Stimulated activated naive CD8-positive, alpha-beta T cell treated with anti-CD3 and anti-CD28 coated beads, Interleukin-15, Interleukin-2, amounts not matched to agents 100 U/mL and 50 U/mL, for 24 hours (primary cell): ENCODE data around the gene VSIR.

ENCODE experiments used
- ATAC-seq: fragments of 150-1000 bp; cut with Tn5 transposase; one replicate; pipeline ENCODE4 v1.10.0; 2021
- DNase-seq: peaks from one replicate; pipeline ENCODE4 v3.0.0; 2021

Gene VSIR

DNA sequence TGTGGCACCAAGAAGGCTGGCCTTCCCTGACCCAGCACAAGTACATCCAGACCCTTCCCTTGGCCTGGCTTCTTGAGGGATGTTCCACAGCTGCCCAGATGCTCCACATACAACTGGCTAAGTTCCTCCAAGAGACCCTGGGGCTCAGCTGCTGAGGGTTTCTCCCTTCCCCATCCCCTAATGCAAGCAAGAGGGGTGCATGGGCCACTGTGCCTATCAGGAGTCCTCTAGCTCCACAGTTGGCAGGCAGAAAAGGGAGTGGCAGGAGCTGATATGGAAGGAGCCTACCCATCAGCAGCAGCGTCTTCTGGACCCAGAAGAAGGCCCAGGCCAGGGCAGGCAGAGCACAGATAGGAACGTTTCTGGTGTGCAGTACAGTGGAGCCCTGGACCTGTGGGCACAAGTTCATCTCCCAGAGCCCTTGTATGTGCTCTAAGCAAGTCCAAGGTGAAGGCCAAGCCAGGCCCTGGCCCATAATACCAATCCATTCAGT lies 26.2 kb downstream of the VSIR start:
- no peak for DNase-seq
- ATAC-seq: no peak

DNA sequence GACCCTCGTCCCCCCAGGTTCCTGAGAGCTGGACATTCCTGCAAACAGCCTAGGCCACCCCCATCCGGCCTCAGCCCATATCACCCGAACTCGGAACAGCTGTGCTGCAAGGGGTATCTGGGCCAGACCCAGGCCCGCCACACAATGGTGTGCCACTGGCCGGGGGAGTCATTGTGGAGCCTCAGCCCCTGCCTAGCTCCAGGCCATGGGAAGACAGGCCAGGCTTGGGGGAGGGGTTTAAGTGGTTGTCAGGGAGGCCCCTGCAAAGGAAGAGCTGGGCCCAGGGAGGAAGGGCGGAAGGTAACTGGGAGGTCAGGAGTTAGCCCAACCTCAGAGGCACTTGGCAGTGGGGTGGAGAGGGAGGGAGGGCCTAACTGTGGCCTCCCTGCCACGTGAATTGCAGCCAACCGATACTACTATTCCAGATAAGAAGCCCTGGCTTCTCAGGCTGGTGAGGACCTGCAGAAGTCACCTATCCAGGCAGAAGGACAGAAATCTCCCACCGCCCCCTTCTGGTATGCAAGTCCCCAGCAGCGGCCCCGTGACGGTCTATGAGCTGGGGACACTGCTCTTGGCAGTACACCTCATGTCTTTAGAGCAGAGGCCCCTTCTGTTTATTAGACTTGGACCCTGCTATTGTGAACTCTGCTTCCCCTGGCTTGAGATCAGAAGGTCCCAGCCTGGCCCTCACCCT lies 26.8 kb downstream of the VSIR start:
- DNase-seq: peak; percentile 63
- no peak for ATAC-seq

DNA sequence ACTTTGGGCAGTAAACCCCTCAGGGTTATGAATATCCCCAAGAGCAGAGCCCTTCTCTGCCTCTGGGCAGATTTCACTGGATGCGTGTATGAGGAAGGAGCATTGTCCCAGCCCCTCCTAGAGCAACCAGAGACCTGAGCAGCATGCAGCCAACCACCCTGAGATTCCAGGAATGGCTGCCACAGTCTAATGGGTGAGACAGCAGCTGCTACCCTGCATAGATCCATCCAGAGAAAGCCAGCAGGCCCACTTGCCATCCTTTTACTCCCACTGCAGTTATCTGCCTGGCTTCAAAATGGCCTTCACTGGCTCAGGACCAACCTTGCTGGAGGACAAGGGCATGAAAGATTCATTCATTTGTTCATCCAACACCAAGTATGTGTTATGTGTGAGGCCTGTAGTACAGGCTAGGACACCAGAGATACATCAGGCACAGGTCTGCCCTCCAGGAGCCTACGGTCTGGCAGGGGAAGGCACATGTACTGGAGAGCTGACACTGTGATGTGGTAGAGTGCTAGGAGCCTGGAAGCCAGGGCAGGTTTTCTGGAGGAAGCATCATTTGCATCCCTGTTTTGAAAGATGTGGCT lies 27.6 kb downstream of the VSIR start:
- no peak for DNase-seq
- ATAC-seq: no peak

DNA sequence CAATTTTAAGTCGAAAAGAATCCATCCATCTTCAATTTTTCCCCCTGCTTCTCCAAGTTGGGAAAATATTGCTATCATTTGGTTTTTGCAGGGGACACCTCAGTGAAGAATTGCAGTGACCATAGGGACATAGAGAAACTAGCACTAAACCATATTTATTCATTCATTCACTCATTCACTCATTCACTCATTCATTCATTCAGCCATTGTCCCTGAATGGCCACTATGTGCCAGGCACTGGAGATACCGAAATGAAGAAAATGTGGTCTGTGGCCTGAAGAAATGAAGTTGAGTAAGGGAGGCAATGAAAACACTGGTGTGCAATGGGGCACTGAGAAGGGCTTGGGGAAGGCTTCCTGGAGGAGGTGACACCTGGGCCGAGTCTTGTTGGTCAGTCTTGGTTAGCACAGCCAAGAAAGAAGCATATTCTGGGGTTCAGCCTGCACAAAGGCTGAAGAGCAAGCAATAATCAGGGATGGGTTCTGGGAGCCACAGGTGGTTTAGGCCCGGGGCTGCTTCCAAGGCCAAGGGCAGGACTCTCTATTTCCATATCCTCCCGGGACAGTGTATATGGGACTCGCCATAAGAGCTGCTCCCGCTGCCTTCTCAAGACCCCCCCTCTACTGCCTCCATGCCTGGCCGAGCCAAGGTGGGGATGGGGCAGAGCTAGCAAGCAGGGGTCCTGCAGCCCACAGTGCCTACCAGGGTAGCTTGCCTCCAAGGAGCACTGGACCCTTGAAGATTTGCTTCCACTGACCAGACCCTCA lies 28.2 kb downstream of the VSIR start:
- ATAC-seq: no peak
- DNase-seq: no peak

- DNase-seq: no peak
- ATAC-seq: no peak
These were observed 29.5 kb downstream of the VSIR start for GRCh38 chr10:71743866-71744265.

GRCh38 chr10:71743089-71743838 lies 30.1 kb downstream of the VSIR start:
- no peak for ATAC-seq
- DNase-seq: no peak

DNA sequence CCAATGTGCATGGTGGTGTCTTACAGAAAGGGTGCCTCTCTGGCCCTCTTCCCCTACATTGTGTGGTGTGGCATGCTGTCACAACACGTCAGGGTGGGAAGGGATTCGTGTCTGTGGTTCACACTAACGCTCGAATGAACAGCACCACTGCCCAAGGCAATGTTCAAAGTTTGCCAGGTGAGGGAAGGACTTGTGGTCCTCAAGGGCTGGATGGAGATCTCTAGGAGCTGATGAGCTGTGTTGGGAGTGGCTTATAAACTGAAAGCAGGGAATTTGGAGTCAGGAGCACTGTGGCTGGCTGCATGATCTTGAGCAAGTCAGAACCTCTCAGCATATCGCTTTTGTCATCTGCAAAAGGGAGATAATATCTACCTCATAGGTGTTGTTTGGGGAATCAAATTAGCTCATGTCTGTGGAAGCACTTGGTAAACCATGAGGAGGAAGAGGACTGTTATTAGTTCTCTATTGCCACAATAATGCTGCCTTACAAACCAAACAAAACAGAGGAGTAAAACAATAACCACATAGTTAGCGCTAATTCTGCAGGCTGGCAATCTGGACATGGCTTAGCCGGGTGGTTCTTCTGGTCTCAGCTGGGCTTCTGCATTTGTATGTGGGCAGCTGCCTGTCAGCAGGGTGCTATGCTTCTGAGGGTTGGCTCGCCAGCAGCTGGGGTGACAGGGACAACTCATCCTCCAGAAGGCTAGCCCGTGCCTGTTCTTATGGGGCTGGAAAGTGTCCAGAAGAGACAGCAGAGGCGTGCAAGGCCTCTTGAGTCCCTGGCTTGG lies 30.8 kb downstream of the VSIR start:
- no peak for ATAC-seq

DNA sequence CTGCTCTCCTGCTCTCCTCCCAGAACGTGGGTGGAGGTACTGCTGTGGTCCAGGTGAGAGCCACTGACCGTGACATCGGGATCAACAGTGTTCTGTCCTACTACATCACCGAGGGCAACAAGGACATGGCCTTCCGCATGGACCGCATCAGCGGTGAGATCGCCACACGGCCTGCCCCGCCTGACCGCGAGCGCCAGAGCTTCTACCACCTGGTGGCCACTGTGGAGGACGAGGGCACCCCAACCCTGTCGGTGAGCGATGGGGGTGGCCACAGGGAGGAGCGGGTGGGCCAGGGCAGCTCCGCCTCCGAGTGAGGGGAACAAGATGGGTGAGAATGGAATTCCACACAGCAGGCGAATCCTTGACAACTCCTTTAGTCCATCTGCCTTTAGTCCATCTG lies 31.6 kb downstream of the VSIR start:
- ATAC-seq (no peak), DNase-seq (no peak)

More for the DNA sequence above, 30.8 kb downstream of the VSIR start:
- DNase-seq: no peak

GRCh38 chr10:71741029-71741428 lies 32.3 kb downstream of the VSIR start:
- ATAC-seq: no peak

DNA sequence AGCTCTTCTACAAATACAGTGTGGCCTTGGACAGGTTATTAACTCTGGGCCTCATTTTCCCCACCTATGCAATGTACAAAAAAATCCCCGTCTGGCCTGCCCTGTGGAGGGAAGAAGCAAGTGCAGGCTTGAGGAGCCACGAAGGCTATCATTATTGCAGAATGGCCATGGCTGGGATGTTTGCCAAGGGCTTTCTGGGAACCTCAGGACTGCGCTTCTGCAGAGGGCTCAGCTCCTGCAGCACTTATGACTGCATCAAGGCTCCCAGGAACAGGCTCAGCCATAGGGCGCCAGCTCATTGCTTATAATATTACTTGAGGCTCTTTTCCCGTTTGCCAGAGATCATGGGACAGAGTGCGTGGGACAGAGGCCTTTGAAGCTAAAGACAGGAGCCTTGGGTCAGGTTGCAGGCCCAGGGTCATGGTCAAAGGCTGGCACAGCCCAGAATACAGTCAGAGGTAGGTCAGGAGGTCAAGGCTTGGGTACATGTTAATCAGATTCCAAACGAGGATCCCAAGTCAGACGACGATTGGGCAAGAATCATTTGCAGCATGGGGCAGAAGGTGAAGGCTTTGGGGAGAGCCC lies 33.2 kb downstream of the VSIR start:
- no peak for DNase-seq
- ATAC-seq: no peak

More at GRCh38 chr10:71741029-71741428, 32.3 kb downstream of the VSIR start:
- DNase-seq: no peak

GRCh38 chr10:71739358-71739900 lies 33.9 kb downstream of the VSIR start:
- DNase-seq: no peak
- no peak for ATAC-seq

DNA sequence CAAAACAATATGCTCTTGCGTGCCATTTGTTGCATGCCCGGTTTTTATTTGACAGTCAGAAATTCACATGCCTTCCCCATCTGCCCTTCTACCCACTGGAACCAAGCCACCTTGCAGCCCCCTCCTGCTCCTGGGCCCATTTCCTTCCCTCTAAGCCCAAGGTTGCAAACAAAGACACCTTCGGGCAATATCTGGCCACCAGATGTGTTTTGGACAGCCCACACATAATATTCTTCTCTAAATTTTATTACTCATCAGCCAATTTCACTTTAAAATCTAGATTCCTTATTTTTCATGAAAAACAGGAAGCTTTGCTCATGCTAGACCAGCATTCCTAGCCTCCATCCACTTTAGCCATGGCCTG lies 35.5 kb downstream of the VSIR start:
- ATAC-seq: no peak
- no peak for DNase-seq

- DNase-seq (peak; percentile 57), ATAC-seq (peak; percentile 89)
These were observed 36.1 kb downstream of the VSIR start for GRCh38 chr10:71737001-71737833.

DNA sequence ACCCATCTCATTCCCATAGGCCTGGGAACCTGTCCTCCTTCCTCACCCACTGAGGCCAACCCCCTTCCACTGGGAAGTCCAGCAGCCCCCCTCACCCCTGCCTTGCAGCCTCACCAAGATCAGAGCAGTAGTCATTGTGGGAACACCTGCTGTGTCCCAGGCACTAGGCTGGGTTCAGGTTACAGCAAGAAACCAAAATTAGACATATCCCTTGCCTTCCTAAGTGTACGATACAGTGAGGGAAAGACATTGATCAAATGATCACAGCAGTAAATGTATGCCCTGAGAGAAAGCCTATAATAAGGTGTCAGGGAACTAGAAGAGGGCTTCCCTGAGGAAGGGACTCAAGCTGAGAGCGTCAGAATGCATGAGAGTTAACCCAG lies 36.8 kb downstream of the VSIR start:
- DNase-seq (no peak), ATAC-seq (no peak)

DNA sequence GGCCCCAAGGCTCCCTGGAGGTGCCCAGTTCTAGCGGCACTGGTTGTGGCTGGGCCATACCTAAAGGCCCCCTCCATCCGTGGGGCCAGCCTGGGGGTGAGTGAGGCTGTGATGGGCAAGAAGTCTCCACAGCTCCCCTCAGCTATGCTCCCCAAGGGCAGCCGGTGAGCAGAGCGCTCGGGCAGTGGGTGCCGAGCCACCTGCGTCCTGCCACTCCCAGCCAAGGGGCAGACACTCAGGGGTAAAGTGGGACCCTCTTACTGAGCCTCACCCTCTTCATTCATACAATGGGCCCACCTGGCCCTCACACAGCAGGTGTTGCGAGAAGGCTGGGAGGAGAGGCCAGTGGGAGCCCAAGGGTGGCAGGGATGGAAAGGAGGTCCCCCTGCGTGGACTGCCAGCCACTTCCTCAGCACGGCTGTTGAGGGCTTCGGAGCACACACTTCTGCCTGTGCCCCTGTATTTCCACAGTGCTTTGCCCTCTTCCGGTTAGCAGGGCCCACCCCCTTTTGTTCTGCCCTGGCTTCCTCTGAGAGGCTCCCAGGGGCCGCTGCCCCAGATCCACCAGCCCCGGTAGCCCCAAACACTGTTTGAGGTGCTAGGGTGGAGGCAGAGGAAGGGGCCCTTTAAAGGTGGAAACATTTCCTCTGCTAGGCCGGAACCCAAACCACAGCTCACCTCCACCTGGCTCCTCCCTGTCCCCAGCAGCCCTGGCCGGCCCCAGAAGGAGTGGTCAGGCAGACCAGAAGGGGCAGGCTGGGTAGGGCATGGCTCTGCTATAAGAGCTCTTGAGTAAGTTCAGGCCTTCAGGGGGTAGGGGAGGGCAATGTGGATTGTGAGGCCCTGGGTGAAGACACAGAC lies 37.4 kb downstream of the VSIR start:
- DNase-seq (peak; percentile 75), ATAC-seq (peak; percentile 72)

GRCh38 chr10:71734797-71735196 lies 38.5 kb downstream of the VSIR start:
- DNase-seq (no peak), ATAC-seq (no peak)

DNA sequence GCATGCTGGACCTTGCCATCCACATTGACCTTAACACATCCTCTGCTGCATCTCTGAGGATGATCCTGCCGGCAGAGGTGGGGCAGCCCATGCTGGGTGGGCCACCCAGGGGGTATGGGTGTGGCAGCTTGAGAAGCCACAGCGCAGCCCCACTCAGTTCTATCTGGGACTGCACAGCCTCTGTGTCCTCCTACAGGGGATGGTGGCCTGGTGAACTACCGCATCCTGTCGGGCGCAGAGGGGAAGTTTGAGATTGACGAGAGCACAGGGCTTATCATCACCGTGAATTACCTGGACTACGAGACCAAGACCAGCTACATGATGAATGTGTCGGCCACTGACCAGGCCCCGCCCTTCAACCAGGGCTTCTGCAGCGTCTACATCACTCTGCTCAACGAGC lies 41.5 kb downstream of the VSIR start:
- peak; percentile 56 for DNase-seq
- ATAC-seq: no peak

GRCh38 chr10:71729161-71729636 lies 44.1 kb downstream of the VSIR start:
- ATAC-seq: no peak

More at GRCh38 chr10:71729161-71729636, 44.1 kb downstream of the VSIR start:
- DNase-seq: peak; percentile 54
